ENCODE measurements around the gene LSM12. TPM values are rescaled to one million over a fixed set of nuclear protein-coding genes. Genes with fewer than 3 reads are reported as not detected.
A peak's percentile ranks its signal among the peaks of the same experiment; 100 is the strongest.

The LSM12 gene
- polyA plus RNA-seq, 1 of the 3 experiments (the other 2 are of a cell fraction) = 26.6 TPM

GRCh38 chr17:44014437-44015172, 51.9 kb downstream of the LSM12 start, which contains the start of gene TMEM101 (continued):
- TF ChIP-seq RCOR1 (IDR thresholded peaks at IDR 0.05; ENCODE audit: low read length) = peak; percentile 30; the same call in 1 of the 2 replicates
- TF ChIP-seq TAF1 (IDR thresholded peaks at IDR 0.05; ENCODE audit: borderline replicate concordance, low read depth, low read length) = peak; percentile 94
- TF ChIP-seq POLR2AphosphoS5 (IDR thresholded peaks at IDR 0.05; ENCODE audit: low read depth, low read length) = peak; percentile 95
- TF ChIP-seq NRF1 (IDR thresholded peaks at IDR 0.05; ENCODE audit: low read depth, low read length) = peak; percentile 77
- TF ChIP-seq RAD21 (IDR thresholded peaks at IDR 0.05; ENCODE audit: low read length) = no peak
- TF ChIP-seq REST (IDR thresholded peaks at IDR 0.05; ENCODE audit: low read depth, low read length) = peak; percentile 66; the same call in 1 of the 2 replicates
- peak; percentile 99 for TF ChIP-seq YY1 (IDR thresholded peaks at IDR 0.05; ENCODE audit: low read depth)
- no peak for TF ChIP-seq FOXJ3 (CRISPR knock-in tag; IDR thresholded peaks at IDR 0.05)
- TF ChIP-seq JUND (IDR thresholded peaks at IDR 0.05) = peak; percentile 19; the same call in 1 of the 2 replicates
- TF ChIP-seq RXRA (IDR thresholded peaks at IDR 0.05; ENCODE audit: borderline replicate concordance, low read depth) = no peak
- TF ChIP-seq ZBTB33 (IDR thresholded peaks at IDR 0.05; ENCODE audit: borderline replicate concordance, low read depth) = 0 out of 2 replicates have a peak, but pooled peaks have one; percentile 41

- TF ChIP-seq GABPA (IDR thresholded peaks at IDR 0.05; ENCODE audit: low read depth) (no peak), GATA2 (CRISPR knock-in tag; IDR thresholded peaks at IDR 0.05) (no peak), RFX5 (IDR thresholded peaks at IDR 0.05; ENCODE audit: low read length) (no peak), RXRA (IDR thresholded peaks at IDR 0.05; ENCODE audit: borderline replicate concordance, low read depth) (no peak), RCOR1 (IDR thresholded peaks at IDR 0.05; ENCODE audit: low read length) (no peak), EZH2phosphoT487 (IDR thresholded peaks at IDR 0.05; ENCODE audit: borderline replicate concordance, low read depth) (no peak), EP300 (IDR thresholded peaks at IDR 0.05; ENCODE audit: borderline replicate concordance in 1 of 2, low read depth in 1 of 2, low read length in 1 of 2) (no peak), TAF1 (IDR thresholded peaks at IDR 0.05; ENCODE audit: borderline replicate concordance, low read depth, low read length) (no peak), MXI1 (IDR thresholded peaks at IDR 0.05; ENCODE audit: low read depth, low read length) (no peak), TCF12 (IDR thresholded peaks at IDR 0.05) (no peak), USF1 (IDR thresholded peaks at IDR 0.05; ENCODE audit: borderline replicate concordance, low read depth) (no peak), RAD21 (IDR thresholded peaks at IDR 0.05; ENCODE audit: low read length) (no peak), YY1 (IDR thresholded peaks at IDR 0.05; ENCODE audit: low read depth) (no peak), CHD2 (IDR thresholded peaks at IDR 0.05; ENCODE audit: low read length, partially characterized antibody) (no peak), ELF1 (IDR thresholded peaks at IDR 0.05) (no peak), FOXM1 (IDR thresholded peaks at IDR 0.05; ENCODE audit: low read depth) (no peak), MAX (IDR thresholded peaks at IDR 0.05; ENCODE audit: low read depth) (no peak), MEF2A (IDR thresholded peaks at IDR 0.05; ENCODE audit: borderline replicate concordance, low read depth) (no peak), TEAD4 (IDR thresholded peaks at IDR 0.05; ENCODE audit: borderline replicate concordance, insufficient read depth) (no peak)
- peak overlapping the region; percentile 93 for H3K4me2 ChIP-seq
- POLR2A ChIA-PET = interaction anchor here (1.1 to 1.8 kb wide), 2 partner anchors 11 to 52 kb away, joined by 3 to 6 read pairs; partner anchors contain the start of gene LSM12
- H2AFZ ChIP-seq (ENCODE audit: low read depth) = peak overlapping the region; percentile 85; the same call in 1 of the 2 replicates
- H3K4me1 ChIP-seq (ENCODE audit: control insufficient read depth in 1 of 2, insufficient read depth in 2 of 2, low read depth in 1 of 2, low read length in 1 of 2) = peaks cover 0 to 32% of the 10 kb centered on the region in 2 experiments; a peak in 2 of 4 replicates
- WGBS (ENCODE audit: low lambda C conversion rate) = 23% methylated on average over 3 of the region's 12 CpGs
- peak overlapping the region; percentile 91 for H3K9ac ChIP-seq
- peaks cover 27% of the 10 kb centered on the region; the same call in 1 of the 2 replicates for H3K79me2 ChIP-seq (ENCODE audit: insufficient read depth)
- H4K20me1 ChIP-seq (ENCODE audit: insufficient read depth) = no peaks in the 10 kb centered on the region
- H3K27me3 ChIP-seq (ENCODE audit: insufficient read depth) = no peaks in the 10 kb centered on the region
- H3K36me3 ChIP-seq (replicated peaks in 1 of 2; ENCODE audit: control insufficient read depth in 1 of 2, insufficient read depth in 2 of 2, low read length in 1 of 2) = peaks cover 0 to 14% of the 10 kb centered on the region in 2 experiments
- H3K9me2 ChIP-seq = no peaks in the 10 kb centered on the region
- peaks cover 4% of the 10 kb centered on the region for H3F3A ChIP-seq (replicated peaks; ENCODE audit: insufficient read depth)
- H3K27ac ChIP-seq (ENCODE audit: low read depth in 2 of 2, low read length in 1 of 2) = peak overlapping the region; percentile 68 to 92; a peak in 3 of 4 replicates
- CTCF ChIA-PET = interaction anchor here (0.8 to 31.1 kb wide), 5 partner anchors 9 to 102 kb away, joined by 3 to 638 read pairs (median 4); partner anchors contain the start of gene PPY
- DNase-seq = no peak
- peak overlapping the region; percentile 96 to 97 for H3K4me3 ChIP-seq (ENCODE audit: low read depth in 2 of 2, low read length in 1 of 2)
- no peaks in the 10 kb centered on the region for H3K9me3 ChIP-seq
Measured at GRCh38 chr17:44014133-44014436, 52.4 kb downstream of the LSM12 start.
